ENCODE results near the gene ETV6.

The ETV6 gene

DNA sequence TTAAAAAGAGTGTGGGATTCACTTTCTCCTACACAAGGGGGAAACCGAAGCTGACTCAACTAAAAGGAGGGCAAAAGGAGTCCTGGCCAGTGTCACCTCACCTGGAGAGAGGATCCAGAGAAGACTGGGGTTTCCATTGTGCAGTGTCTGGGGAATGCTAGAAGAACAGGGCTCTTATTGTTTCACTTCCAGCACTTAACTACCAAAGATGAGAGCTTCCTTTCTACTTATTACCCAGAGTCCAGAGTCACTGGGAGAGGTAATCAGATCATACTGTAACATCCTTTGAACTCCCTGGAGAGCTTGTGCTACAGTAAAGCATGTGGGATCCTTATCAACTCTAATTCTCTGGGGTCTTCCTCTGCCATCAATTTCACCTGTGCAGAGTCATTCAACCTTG is 272.9 kb downstream of the ETV6 start:
- H3K36me3 Mint-ChIP-seq (ENCODE audit: low read depth): no peaks in the 10 kb centered on the region
- peaks cover 3% of the 10 kb centered on the region for H3K9me3 Mint-ChIP-seq
- peaks cover 31% of the 10 kb centered on the region for H3K27me3 Mint-ChIP-seq (ENCODE audit: low read depth, poor library complexity)
- TF ChIP-seq, protein P1, sequence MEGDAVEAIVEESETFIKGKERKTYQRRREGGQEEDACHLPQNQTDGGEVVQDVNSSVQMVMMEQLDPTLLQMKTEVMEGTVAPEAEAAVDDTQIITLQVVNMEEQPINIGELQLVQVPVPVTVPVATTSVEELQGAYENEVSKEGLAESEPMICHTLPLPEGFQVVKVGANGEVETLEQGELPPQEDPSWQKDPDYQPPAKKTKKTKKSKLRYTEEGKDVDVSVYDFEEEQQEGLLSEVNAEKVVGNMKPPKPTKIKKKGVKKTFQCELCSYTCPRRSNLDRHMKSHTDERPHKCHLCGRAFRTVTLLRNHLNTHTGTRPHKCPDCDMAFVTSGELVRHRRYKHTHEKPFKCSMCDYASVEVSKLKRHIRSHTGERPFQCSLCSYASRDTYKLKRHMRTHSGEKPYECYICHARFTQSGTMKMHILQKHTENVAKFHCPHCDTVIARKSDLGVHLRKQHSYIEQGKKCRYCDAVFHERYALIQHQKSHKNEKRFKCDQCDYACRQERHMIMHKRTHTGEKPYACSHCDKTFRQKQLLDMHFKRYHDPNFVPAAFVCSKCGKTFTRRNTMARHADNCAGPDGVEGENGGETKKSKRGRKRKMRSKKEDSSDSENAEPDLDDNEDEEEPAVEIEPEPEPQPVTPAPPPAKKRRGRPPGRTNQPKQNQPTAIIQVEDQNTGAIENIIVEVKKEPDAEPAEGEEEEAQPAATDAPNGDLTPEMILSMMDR (IDR thresholded peaks at IDR 0.05): no peak
- H3K27ac Mint-ChIP-seq: no peak overlapping the region
- DNase-seq: no peak
- H3K4me1 Mint-ChIP-seq: no peaks in the 10 kb centered on the region
- H3K4me3 Mint-ChIP-seq: no peak overlapping the region

DNA sequence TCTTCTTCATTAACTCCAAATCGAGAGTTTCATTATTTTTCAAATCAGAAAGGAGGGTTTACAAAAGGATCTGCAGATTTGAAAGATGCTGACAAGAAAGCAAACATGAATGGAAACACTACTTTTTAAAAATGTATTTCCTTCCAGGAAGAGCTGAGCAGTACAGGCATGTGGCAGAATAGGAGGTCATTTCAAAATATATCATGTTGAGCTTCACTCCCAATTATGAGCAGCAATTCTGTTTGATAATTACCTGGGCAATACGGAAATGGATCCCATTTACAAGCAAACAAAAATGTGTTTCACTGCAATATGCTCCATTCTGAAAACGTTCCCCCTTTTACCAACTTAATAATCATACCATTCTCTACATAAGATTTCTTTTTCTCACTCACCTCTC is 273.6 kb downstream of the ETV6 start:
- H3K9me3 Mint-ChIP-seq: peaks cover 3% of the 10 kb centered on the region
- H3K4me1 Mint-ChIP-seq: no peaks in the 10 kb centered on the region
- H3K27ac Mint-ChIP-seq: no peak overlapping the region
- H3K27me3 Mint-ChIP-seq (ENCODE audit: low read depth, poor library complexity): peaks cover 31% of the 10 kb centered on the region
- no peak for DNase-seq
- TF ChIP-seq, protein P1 (IDR thresholded peaks at IDR 0.05): no peak
- H3K4me3 Mint-ChIP-seq: no peak overlapping the region
- H3K36me3 Mint-ChIP-seq (ENCODE audit: low read depth): no peaks in the 10 kb centered on the region

DNA sequence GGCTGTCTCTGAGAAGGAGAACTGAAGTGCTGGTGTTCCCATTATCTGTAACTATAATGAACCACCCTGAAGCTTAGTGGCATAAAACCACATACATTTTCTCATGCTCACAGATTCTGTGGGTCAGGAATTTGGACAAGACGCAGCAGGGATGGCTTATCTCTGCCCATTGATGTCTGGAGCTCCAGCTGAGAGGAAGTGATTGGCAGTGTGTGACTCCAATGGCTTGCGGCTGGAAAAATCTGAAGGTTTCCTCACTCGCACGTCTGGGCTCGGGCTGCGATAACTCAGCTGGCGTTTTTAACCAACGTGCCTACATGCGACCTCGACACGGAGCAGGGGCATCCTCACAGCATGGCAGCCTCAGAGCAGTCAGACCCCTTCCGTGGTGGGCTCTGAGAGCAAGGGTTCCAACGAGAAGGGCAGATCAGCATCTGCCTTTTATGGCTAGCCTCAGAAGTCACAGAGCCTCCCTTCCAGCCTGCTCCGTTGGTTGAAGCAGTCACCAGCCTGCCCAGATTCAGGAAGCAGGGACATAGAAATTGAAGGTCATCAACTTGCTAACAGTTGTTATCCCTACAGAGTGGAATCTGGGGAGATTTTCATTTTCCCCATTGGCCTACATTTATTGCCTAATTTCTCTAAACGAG is 277.9 kb downstream of the ETV6 start:
- H3K27me3 Mint-ChIP-seq (ENCODE audit: low read depth, poor library complexity): peaks cover 15% of the 10 kb centered on the region
- H3K36me3 Mint-ChIP-seq (ENCODE audit: low read depth): no peaks in the 10 kb centered on the region
- DNase-seq: no peak
- no peaks in the 10 kb centered on the region for H3K4me1 Mint-ChIP-seq
- H3K27ac Mint-ChIP-seq: no peak overlapping the region
- TF ChIP-seq, protein P1 (IDR thresholded peaks at IDR 0.05): no peak
- no peak overlapping the region for H3K4me3 Mint-ChIP-seq
- H3K9me3 Mint-ChIP-seq: peaks cover 3% of the 10 kb centered on the region

DNA sequence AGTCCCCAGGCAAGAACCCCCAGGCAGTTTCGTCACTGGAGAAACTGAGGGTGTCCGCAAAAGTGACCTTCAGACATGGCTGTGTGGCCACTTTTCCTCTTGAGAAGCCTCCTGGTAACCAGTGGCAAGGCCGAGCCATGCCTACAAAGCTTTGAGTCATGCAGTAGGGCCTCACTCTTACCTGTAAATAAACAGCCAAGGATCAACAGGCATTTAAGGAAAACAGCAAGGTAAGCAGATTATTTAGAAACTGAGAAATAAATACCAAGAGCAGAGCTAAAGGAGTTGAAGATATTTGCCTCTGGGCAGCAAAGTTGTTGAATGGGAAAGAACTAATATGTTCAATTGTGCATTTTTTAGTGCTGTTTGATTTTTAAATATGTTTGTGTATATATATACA is 280.2 kb downstream of the ETV6 start:
- TF ChIP-seq, protein P1 (IDR thresholded peaks at IDR 0.05): no peak
- no peaks in the 10 kb centered on the region for H3K4me1 Mint-ChIP-seq
- peaks cover 7% of the 10 kb centered on the region for H3K27me3 Mint-ChIP-seq (ENCODE audit: low read depth, poor library complexity)
- no peak for DNase-seq
- H3K27ac Mint-ChIP-seq: no peak overlapping the region
- no peaks in the 10 kb centered on the region for H3K36me3 Mint-ChIP-seq (ENCODE audit: low read depth)
- no peak overlapping the region for H3K4me3 Mint-ChIP-seq
- H3K9me3 Mint-ChIP-seq: peaks cover 3% of the 10 kb centered on the region

DNA sequence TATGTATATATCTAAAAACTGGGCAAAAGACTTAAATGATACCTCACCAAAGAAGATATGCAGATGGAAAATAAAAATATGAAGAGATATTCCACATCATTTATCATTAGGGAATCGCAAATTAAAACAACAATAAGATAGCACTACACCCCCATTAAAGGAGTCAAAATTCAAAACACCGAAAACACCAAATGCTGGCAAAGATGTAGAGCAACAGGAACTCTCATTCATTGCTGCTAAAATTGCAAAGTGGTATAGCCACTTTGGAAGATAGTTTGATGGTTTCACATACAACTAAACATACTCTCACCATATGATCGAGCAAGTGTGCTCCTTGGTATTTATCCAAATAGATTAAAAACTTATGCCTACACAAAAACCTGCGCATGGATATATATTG is 289.7 kb downstream of the ETV6 start:
- TF ChIP-seq, protein P1 (IDR thresholded peaks at IDR 0.05): no peak
- Mint-ChIP-seq H3K27me3 (ENCODE audit: low read depth, poor library complexity) (no peaks in the 10 kb centered on the region), H3K4me1 (peaks cover 1% of the 10 kb centered on the region), H3K27ac (no peak overlapping the region), H3K9me3 (peaks cover 26% of the 10 kb centered on the region), H3K4me3 (no peak overlapping the region), H3K36me3 (ENCODE audit: low read depth) (no peaks in the 10 kb centered on the region)
- no peak for DNase-seq

DNA sequence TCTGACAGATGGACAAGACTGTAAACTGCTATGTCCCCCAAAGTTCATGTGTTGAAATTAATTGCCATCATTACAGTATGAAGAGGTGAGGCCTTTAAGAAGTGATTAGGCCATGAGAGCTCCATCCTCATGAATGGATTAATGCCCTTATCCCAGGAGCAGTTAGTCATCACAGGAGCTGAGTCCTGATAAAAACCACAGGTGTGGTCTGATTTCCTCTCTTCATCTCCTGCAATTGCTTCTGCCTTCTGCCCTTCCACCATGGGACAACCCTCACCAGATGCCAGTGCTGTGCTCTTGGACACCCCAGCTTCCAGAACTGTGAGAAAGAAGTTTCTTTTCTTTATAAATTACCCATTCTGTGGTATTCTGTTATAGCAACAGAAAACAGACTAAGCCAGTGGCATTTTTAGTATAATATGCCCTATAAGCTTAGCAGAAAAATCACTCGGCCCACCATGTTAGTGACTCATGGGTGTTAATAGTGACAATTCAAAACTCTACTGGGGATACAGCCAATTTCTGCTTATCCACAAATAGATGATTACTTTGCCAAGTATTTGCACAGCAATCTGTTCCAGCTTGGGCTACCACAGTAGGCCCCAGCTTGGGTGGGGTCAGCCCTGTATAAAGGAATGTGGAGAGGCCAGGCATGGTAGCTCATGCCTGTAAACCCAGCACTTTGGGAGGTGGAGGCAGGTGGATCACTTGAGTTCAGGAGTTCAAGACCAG is 292.3 kb downstream of the ETV6 start:
- Mint-ChIP-seq H3K27me3 (ENCODE audit: low read depth, poor library complexity) (peaks cover 2% of the 10 kb centered on the region), H3K4me1 (peaks cover 6% of the 10 kb centered on the region), H3K4me3 (no peak overlapping the region), H3K27ac (no peak overlapping the region), H3K9me3 (peaks cover 29% of the 10 kb centered on the region), H3K36me3 (ENCODE audit: low read depth) (no peaks in the 10 kb centered on the region)
- TF ChIP-seq, protein P1 (IDR thresholded peaks at IDR 0.05): no peak
- DNase-seq: no peak
